Activated CD8-positive, alpha-beta T cell treated with anti-CD3 and anti-CD28 coated beads for 36 hours (primary cell): ENCODE measurements around the gene DNAH6. TPM values are rescaled to one million over a fixed set of nuclear protein-coding genes. Genes with fewer than 3 reads are reported as not detected.
"Not testable (repeated sequence)": the region's sequence is repeated elsewhere in the genome, so short reads cannot be mapped to it uniquely, and the experiment has no call there.

ENCODE experiments used
- ATAC-seq: fragments of 200-7000 bp; cut with Tn5 transposase; one replicate; pipeline ENCODE4 v1.10.0; 2021; ENCODE audit warnings: mild to moderate bottlenecking, moderate library complexity
- CTCF ChIA-PET: fragments of 350-600 bp; sonication (Branson Sonifier 250); formaldehyde crosslinking; loops from one replicate; lab custom pipeline; 2021; ENCODE audit warnings: antibody characterized with exemption; lab: Charles Lee
- POLR2A ChIA-PET: fragments of 350-600 bp; sonication (Branson Sonifier 250); formaldehyde crosslinking; loops from one replicate; lab custom pipeline; 2021; ENCODE audit warnings: antibody characterized with exemption; lab: Charles Lee
- DNase-seq: peaks from one replicate; pipeline ENCODE4 v3.0.0-alpha.2; 2020
- H3K27ac Mint-ChIP-seq: one replicate; pipeline ENCODE4 v1.8.0; 2021; ENCODE audit warnings: mild to moderate bottlenecking, mixed read lengths
- H3K27me3 Mint-ChIP-seq: one replicate; pipeline ENCODE4 v1.8.0; 2021; ENCODE audit warnings: mixed read lengths
- H3K36me3 Mint-ChIP-seq: one replicate; pipeline ENCODE4 v1.8.0; 2021; ENCODE audit warnings: low read depth, mixed read lengths
- H3K4me1 Mint-ChIP-seq: one replicate; pipeline ENCODE4 v1.8.0; 2021; ENCODE audit warnings: low read depth, mixed read lengths
- H3K4me3 Mint-ChIP-seq: one replicate; pipeline ENCODE4 v1.8.0; 2021; ENCODE audit warnings: mild to moderate bottlenecking, moderate library complexity, mixed read lengths
- H3K9me3 Mint-ChIP-seq: one replicate; pipeline ENCODE4 v1.8.0; 2021; ENCODE audit warnings: mixed read lengths
- intact Hi-C: fragments of 100-400 bp; cut with micrococcal nuclease; formaldehyde crosslinking; loops from one replicate; pipeline ENCODE4 v1.10.0; 2022
- total RNA-seq, 2 experiments: library from RNA; stranded (reverse); gene quantifications; one replicate each; pipeline ENCODE4 v1.2.3, GENCODE V29; 2021
- TF ChIP-seq, protein P1 (sequence below): fragments of 200-600 bp; IDR thresholded peaks from one replicate; pipeline ENCODE4 v1.8.0; 2022; ENCODE audit warnings: antibody characterized with exemption, mild to moderate bottlenecking

Gene DNAH6
- total RNA-seq, 2 experiments from 2014 or later = 0.90 to 1.3 TPM

DNA sequence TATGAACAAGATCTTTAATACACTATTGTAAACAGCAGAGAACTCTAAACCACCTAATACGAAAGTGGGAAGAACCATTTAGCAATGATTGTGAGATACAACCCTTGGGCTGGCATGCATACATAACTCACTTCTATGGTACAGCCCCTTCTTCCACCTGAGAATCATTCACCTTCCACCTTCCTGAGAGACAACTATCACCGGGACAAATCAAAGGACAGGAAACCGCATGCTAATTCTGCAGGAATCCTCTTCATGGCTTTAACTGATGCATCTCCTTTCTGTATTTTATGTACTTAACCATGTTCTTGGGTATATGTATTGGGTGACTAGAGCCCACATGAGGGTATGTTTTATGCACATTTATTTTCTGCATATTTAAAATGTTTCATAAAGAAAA lies 241.3 kb downstream of the DNAH6 start:
- TF ChIP-seq, protein P1, sequence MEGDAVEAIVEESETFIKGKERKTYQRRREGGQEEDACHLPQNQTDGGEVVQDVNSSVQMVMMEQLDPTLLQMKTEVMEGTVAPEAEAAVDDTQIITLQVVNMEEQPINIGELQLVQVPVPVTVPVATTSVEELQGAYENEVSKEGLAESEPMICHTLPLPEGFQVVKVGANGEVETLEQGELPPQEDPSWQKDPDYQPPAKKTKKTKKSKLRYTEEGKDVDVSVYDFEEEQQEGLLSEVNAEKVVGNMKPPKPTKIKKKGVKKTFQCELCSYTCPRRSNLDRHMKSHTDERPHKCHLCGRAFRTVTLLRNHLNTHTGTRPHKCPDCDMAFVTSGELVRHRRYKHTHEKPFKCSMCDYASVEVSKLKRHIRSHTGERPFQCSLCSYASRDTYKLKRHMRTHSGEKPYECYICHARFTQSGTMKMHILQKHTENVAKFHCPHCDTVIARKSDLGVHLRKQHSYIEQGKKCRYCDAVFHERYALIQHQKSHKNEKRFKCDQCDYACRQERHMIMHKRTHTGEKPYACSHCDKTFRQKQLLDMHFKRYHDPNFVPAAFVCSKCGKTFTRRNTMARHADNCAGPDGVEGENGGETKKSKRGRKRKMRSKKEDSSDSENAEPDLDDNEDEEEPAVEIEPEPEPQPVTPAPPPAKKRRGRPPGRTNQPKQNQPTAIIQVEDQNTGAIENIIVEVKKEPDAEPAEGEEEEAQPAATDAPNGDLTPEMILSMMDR = no peak
- ATAC-seq (no peak), DNase-seq (no peak)
- Mint-ChIP-seq H3K27me3 (no peaks in the 10 kb centered on the region), H3K4me3 (no peak overlapping the region), H3K36me3 (no peaks in the 10 kb centered on the region), H3K27ac (no peak overlapping the region), H3K9me3 (peaks cover 7% of the 10 kb centered on the region), H3K4me1 (peaks cover 20% of the 10 kb centered on the region)
- POLR2A ChIA-PET = no interaction called here
- CTCF ChIA-PET = no interaction called here
- intact Hi-C loops = no loop called here

DNA sequence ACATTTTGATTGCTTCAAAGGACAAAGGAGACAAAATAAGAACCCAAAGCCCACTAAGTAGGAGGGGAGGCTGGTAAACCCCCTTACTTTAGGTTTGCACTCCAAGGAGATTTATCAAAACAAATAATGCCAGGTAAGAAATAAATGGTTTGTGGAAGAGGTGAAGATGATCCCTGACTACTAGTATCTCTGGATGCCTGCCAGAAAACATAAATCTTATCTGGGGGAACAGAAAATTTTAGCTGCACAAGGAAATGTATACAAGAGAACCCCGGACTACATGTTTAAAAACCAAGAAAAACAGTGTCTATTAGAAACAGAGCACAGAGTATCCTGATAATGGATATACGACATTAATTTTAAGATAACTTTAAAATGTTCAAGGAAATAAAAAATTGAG lies 250.5 kb downstream of the DNAH6 start:
- CTCF ChIA-PET = no interaction called here
- DNase-seq = no peak
- no peak for ATAC-seq
- H3K4me1 Mint-ChIP-seq = peaks cover 4% of the 10 kb centered on the region
- no peaks in the 10 kb centered on the region for H3K27me3 Mint-ChIP-seq
- no peak overlapping the region for H3K27ac Mint-ChIP-seq
- intact Hi-C loops = no loop called here
- POLR2A ChIA-PET = no interaction called here
- peaks cover 11% of the 10 kb centered on the region for H3K9me3 Mint-ChIP-seq
- H3K36me3 Mint-ChIP-seq = peaks cover 10% of the 10 kb centered on the region
- TF ChIP-seq, protein P1 = no peak
- no peak overlapping the region for H3K4me3 Mint-ChIP-seq

DNA sequence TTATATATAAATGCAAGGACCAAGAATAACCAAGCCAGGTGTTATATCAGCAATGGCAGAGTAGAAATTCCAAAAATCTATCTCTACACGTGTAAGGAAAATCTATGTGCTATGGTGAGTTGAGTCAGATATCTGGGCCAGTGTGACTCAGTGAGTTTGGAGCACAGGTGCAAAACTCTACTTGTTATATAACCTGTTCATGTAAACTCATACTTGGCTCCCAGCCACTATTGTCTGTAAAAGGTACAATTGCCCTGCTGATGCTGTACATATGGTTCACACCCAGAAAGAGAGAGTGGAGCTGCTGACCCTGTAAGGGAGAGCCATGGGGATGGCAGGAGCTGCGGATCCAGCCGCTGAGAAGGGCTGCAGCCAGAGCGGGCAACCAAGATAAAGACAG lies 252.5 kb downstream of the DNAH6 start:
- ChIA-PET POLR2A (no interaction called here), CTCF (interaction anchor here (1.2 kb wide), 1 partner anchor 27 kb away, joined by 3 read pairs; no protein-coding TSS in a partner anchor)
- Mint-ChIP-seq H3K9me3 (peaks cover 22% of the 10 kb centered on the region), H3K36me3 (peaks cover 12% of the 10 kb centered on the region), H3K4me1 (no peaks in the 10 kb centered on the region), H3K27me3 (no peaks in the 10 kb centered on the region), H3K27ac (no peak overlapping the region), H3K4me3 (no peak overlapping the region)
- no peak for DNase-seq
- TF ChIP-seq, protein P1 = no peak
- ATAC-seq = no peak
- intact Hi-C loops = no loop called here

DNA sequence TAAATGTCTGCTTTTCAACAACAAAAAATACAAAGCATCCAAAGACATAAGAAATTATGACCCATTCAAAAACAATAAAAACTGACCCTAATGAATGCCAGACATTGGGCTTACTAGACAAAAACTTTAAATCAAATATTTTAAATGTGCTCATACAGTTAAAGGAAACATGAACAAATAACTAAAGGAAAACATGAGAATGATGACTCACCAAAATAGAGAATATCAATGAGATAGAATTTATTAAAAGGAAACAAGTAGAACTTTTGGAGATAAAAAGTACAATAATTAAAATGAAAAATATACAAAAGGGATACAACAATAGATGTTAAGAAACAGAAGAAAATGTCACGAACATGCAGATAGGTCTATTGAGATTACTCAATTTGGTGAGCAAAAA lies 254.0 kb downstream of the DNAH6 start:
- H3K4me3 Mint-ChIP-seq = no peak overlapping the region
- TF ChIP-seq, protein P1 = no peak
- DNase-seq (no peak), ATAC-seq (no peak)
- ChIA-PET POLR2A (interaction anchor here (2.2 kb wide), 1 partner anchor 10 kb away, joined by 6 read pairs; no protein-coding TSS in a partner anchor), CTCF (interaction anchor here (0.9 to 1.1 kb wide), 2 partner anchors 13 to 121 kb away, joined by 3 read pairs; no protein-coding TSS in a partner anchor)
- intact Hi-C loops = no loop called here
- H3K4me1 Mint-ChIP-seq = no peaks in the 10 kb centered on the region
- peaks cover 28% of the 10 kb centered on the region for H3K9me3 Mint-ChIP-seq
- no peak overlapping the region for H3K27ac Mint-ChIP-seq
- no peaks in the 10 kb centered on the region for H3K27me3 Mint-ChIP-seq
- H3K36me3 Mint-ChIP-seq = peaks cover 16% of the 10 kb centered on the region

DNA sequence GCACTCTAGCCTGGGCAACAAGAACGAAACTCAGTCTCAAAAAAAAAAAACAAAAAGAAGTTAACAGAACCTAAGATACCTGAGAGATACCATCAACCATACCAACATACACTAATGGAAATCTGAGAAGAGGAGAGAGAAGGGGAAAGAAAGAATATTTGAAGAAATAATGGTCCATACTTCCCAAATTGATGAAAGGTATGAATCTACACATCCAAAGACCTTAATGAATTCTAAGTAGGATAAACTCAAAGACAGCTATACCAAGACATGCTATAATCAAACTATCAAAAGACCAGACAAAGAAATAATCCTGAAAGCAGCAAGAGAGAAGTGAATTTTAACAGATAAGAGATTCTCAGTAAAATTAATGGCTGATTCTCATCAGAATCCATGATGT lies 255.0 kb downstream of the DNAH6 start:
- Mint-ChIP-seq H3K36me3 (peaks cover 16% of the 10 kb centered on the region), H3K27ac (no peak overlapping the region), H3K9me3 (peaks cover 38% of the 10 kb centered on the region), H3K27me3 (no peaks in the 10 kb centered on the region), H3K4me1 (no peaks in the 10 kb centered on the region), H3K4me3 (no peak overlapping the region)
- TF ChIP-seq, protein P1 = no peak
- CTCF ChIA-PET = no interaction called here
- ATAC-seq = no peak
- no peak for DNase-seq
- POLR2A ChIA-PET = interaction anchor here (2.2 kb wide), 1 partner anchor 9 kb away, joined by 6 read pairs; no protein-coding TSS in a partner anchor
- intact Hi-C loops = no loop called here

DNA sequence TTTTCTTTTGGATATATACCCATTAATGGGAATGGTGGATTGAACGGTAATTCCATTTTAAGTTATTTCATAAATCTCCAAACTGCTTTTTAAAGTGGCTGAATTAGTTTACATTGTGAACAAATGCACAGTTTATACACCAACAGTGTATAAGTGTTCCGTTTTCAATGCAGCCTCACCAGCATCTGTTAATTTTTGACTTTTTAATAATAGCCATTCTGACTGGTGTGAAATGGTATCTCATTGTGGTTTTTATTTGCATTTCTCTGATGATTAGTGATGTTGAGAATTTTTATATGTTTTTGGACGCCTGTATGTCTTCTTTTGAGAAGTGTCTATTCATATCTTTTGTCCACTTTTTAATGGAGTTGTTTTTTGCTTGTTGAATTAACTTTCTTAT lies 257.3 kb downstream of the DNAH6 start:
- H3K36me3 Mint-ChIP-seq = peaks cover 16% of the 10 kb centered on the region
- H3K9me3 Mint-ChIP-seq = peaks cover 47% of the 10 kb centered on the region
- H3K4me1 Mint-ChIP-seq, H3K27ac Mint-ChIP-seq, DNase-seq, POLR2A ChIA-PET, CTCF ChIA-PET, H3K4me3 Mint-ChIP-seq, ATAC-seq, intact Hi-C loops, H3K27me3 Mint-ChIP-seq: not testable (repeated sequence)
